Neuronal stem cell (in vitro differentiated cells): ENCODE results near the gene DNAJA3.

Experiments
- DNase-seq: peaks from one replicate; pipeline ENCODE4 v3.0.0-alpha.2; 2013; ENCODE audit warnings: low spot score
- H2AFZ ChIP-seq: one replicate; pipeline ENCODE4 v1.6.1; 2013; ENCODE audit warnings: mild to moderate bottlenecking, low read length, inconsistent platforms
- H2AK5ac ChIP-seq: 2 replicates; pipeline ENCODE4 v1.6.1; 2013; ENCODE audit warnings: low read depth, mild to moderate bottlenecking, inconsistent platforms, low read length, moderate library complexity, mixed read lengths
- H2BK120ac ChIP-seq: 2 replicates; pipeline ENCODE4 v1.6.1; 2013; ENCODE audit warnings: low read depth, mild to moderate bottlenecking, inconsistent platforms, low read length, moderate library complexity, mixed read lengths
- H2BK12ac ChIP-seq: one replicate; pipeline ENCODE4 v1.6.1; 2013; ENCODE audit warnings: low read length, inconsistent platforms
- H2BK15ac ChIP-seq: 2 replicates; pipeline ENCODE4 v1.6.1; 2013; ENCODE audit warnings: mild to moderate bottlenecking, low read length, inconsistent platforms, mixed read lengths
- H2BK5ac ChIP-seq: one replicate; pipeline ENCODE4 v1.6.1; 2013; ENCODE audit warnings: inconsistent platforms, mild to moderate bottlenecking, low read length, moderate library complexity
- H3K14ac ChIP-seq: one replicate; pipeline ENCODE4 v1.6.1; 2013; ENCODE audit warnings: low read length, inconsistent platforms
- H3K18ac ChIP-seq: 2 replicates; pipeline ENCODE4 v1.6.1; 2013; ENCODE audit warnings: low read length, inconsistent platforms
- H3K23ac ChIP-seq: 2 replicates; pipeline ENCODE4 v1.6.1; 2013; ENCODE audit warnings: low read depth, mild to moderate bottlenecking, mixed read lengths, low read length, inconsistent platforms; ENCODE audit not compliant: poor library complexity
- H3K27ac ChIP-seq: replicated peaks from 3 replicates; pipeline ENCODE4 v1.5.1; 2013; ENCODE audit warnings: low read length, inconsistent platforms
- H3K27me3 ChIP-seq, 3 experiments: 2 replicates each; pipeline ENCODE4 v1.6.1; 2013; ENCODE audit warnings: low read length in 3 of 3, mild to moderate bottlenecking in 2 of 3, inconsistent platforms in 1 of 3, low read depth in 1 of 3, mixed read lengths in 1 of 3, moderate library complexity in 1 of 3; ENCODE audit not compliant: control insufficient read depth in 3 of 3, insufficient read depth in 3 of 3
- H3K36me3 ChIP-seq, 2 donors: replicated peaks in 1 of 2; 2 replicates each; pipeline ENCODE4 v1.6.1; 2013; ENCODE audit warnings: low read length in 2 of 2; ENCODE audit not compliant: control insufficient read depth in 2 of 2, insufficient read depth in 2 of 2
- H3K4ac ChIP-seq: 2 replicates; pipeline ENCODE4 v1.6.1; 2013; ENCODE audit warnings: inconsistent platforms, mild to moderate bottlenecking, low read length, moderate library complexity
- H3K4me1 ChIP-seq, 2 donors: 1 replicate in 1 of 2; 2 replicates in 1 of 2; pipeline ENCODE4 v1.6.1; 2013; ENCODE audit warnings: low read length in 2 of 2, low read depth in 1 of 2; ENCODE audit not compliant: control insufficient read depth in 2 of 2, insufficient read depth in 1 of 2
- H3K4me2 ChIP-seq: one replicate; pipeline ENCODE4 v1.6.1; 2013; ENCODE audit warnings: mild to moderate bottlenecking, low read length, inconsistent platforms; ENCODE audit not compliant: insufficient read depth, poor library complexity, severe bottlenecking
- H3K4me3 ChIP-seq, 2 donors: 2 replicates each; pipeline ENCODE4 v1.5.1; 2013; ENCODE audit warnings: low read length in 2 of 2, mild to moderate bottlenecking in 2 of 2, inconsistent platforms in 1 of 2, moderate library complexity in 1 of 2
- H3K79me1 ChIP-seq: one replicate; pipeline ENCODE4 v1.6.1; 2013; ENCODE audit warnings: low read depth, mild to moderate bottlenecking, inconsistent platforms, low read length, moderate library complexity
- H3K9ac ChIP-seq: one replicate; pipeline ENCODE4 v1.6.1; 2013; ENCODE audit warnings: mild to moderate bottlenecking, low read depth, low read length, inconsistent platforms; ENCODE audit not compliant: poor library complexity
- H3K9me3 ChIP-seq, 2 donors: replicated peaks in 1 of 2; 2 replicates each; pipeline versions ENCODE3 to v1.6.1; 2013; ENCODE audit warnings: low read length in 2 of 2, mild to moderate bottlenecking in 2 of 2, inconsistent platforms in 1 of 2, low read depth in 1 of 2, mixed read lengths in 1 of 2, moderate library complexity in 1 of 2; ENCODE audit not compliant: control insufficient read depth in 2 of 2, insufficient read depth in 1 of 2
- H4K8ac ChIP-seq: one replicate; pipeline ENCODE4 v1.6.1; 2013; ENCODE audit warnings: low read depth, mild to moderate bottlenecking, inconsistent platforms, low read length, moderate library complexity
- H4K91ac ChIP-seq: one replicate; pipeline ENCODE4 v1.6.1; 2013; ENCODE audit warnings: low read length, low read depth, mild to moderate bottlenecking, inconsistent platforms; ENCODE audit not compliant: poor library complexity
- WGBS, 2 donors: extraction: QIAGEN DNeasy Blood & Tissue Kit; methylation state at CpG; one replicate each; pipeline ENCODE4 v1.1.7; 2013; ENCODE audit warnings: missing lambda C conversion rate in 2 of 2, mixed read lengths in 1 of 2; ENCODE audit not compliant: insufficient read length in 2 of 2, insufficient replicate concordance in 1 of 2; ENCODE audit errors: extremely low coverage in 2 of 2; 5-methylcytosine and 5-hydroxymethylcytosine counted together

DNAJA3 gene

DNA sequence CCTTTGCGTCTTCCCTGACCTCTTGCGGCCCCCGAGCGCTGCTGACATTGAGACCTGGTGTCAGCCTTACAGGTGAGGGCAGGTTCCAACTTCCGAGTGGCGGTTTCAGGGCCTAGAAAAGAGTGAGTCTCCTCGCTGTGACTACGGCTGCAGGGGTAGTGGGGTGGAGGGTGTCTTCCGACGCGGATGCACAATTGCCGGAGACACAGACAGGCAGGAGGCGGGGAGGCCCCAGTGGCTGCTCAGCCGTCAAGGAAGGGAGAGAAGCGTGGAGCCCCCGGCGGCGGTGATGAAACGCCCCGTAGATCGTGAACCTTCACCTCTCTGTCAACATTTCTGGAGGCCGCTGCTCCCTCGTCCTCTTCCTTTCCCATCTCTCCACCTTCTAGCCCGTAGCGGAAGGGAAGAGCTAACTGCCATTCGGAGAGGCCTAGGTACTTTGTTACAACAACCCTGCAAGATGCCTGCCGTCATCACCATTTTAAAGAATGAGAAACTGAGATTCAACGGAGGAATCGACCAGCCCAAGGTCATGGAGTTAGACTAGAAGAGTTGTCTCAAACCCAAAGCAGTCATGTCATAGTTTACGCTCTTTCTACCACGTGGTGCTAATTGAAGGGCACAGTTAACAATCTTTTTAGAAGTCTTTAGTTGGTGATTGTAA is 485 bp downstream of the DNAJA3 start:
- no peak overlapping the region for H2BK12ac ChIP-seq
- H4K91ac ChIP-seq: no peak overlapping the region
- H3K14ac ChIP-seq: peak overlapping the region; percentile 82
- H3K4me2 ChIP-seq: peak overlapping the region; percentile 97
- peaks cover 3 to 26% of the 10 kb centered on the region in 2 donors for H3K36me3 ChIP-seq
- peak overlapping the region; percentile 97 for H3K9ac ChIP-seq
- H3K4ac ChIP-seq: peak overlapping the region; percentile 84
- peaks cover 11% of the 10 kb centered on the region for H3K79me1 ChIP-seq
- H3K27me3 ChIP-seq: no peaks in the 10 kb centered on the region
- no peak for DNase-seq
- peaks cover 5 to 9% of the 10 kb centered on the region in 2 donors for H3K4me1 ChIP-seq
- H3K23ac ChIP-seq: peak overlapping the region; percentile 99
- peak overlapping the region; percentile 96 for H3K18ac ChIP-seq
- H3K9me3 ChIP-seq: no peaks in the 10 kb centered on the region
- no CpG with 5 or more reads among the region's 31 CpGs for WGBS, 2 donors
- peak overlapping the region; percentile 57 to 98 for H3K4me3 ChIP-seq
- peak overlapping the region; percentile 85 for H2AFZ ChIP-seq
- peak overlapping the region; percentile 88 for H2AK5ac ChIP-seq
- no peak overlapping the region for H4K8ac ChIP-seq
- H2BK5ac ChIP-seq: peak overlapping the region; percentile 75
- H2BK120ac ChIP-seq: peak overlapping the region; percentile 72
- H2BK15ac ChIP-seq: peak overlapping the region; percentile 81
- no peak overlapping the region for H3K27ac ChIP-seq

GRCh38 chr16:4426722-4427372 is 1.2 kb downstream of the DNAJA3 start:
- no peak overlapping the region for H3K27ac ChIP-seq
- no CpG with 5 or more reads among the region's 12 CpGs for WGBS, 2 donors

DNA sequence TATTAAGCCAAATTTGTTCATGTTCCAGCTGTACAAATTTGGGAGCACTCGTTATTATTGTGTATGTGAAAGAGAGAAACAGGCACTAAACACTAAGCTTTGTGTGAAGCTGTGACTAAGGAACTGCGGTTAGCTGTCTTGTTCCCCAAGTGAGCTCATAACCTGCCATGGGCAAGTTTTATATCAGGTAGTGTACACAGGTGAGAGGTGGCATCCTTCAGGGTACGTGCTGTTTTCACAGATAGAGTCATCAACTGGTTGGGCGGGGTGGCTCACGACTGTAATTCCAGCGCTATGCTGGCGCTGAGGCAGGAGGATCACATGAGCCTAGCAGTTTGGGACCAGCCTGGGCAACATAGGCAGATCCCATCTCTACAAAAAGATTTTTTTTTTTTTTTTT is 2.8 kb downstream of the DNAJA3 start:
- Histone ChIP-seq H2AK5ac (no peak overlapping the region), H3K9ac (no peak overlapping the region), H4K91ac (no peak overlapping the region), H2BK120ac (no peak overlapping the region), H4K8ac (peak overlapping the region; percentile 43), H3K4me1 (peaks cover 5 to 9% of the 10 kb centered on the region in 2 donors), H3K79me1 (peaks cover 11% of the 10 kb centered on the region), H3K9me3 (no peaks in the 10 kb centered on the region), H3K36me3 (peaks cover 9 to 41% of the 10 kb centered on the region in 2 donors), H2BK15ac (no peak overlapping the region), H2BK12ac (no peak overlapping the region), H3K23ac (no peak overlapping the region), H3K4ac (no peak overlapping the region), H3K18ac (no peak overlapping the region), H3K4me2 (peak overlapping the region; percentile 11), H2AFZ (no peak overlapping the region), H3K27me3 (no peaks in the 10 kb centered on the region), H3K27ac (no peak overlapping the region), H3K4me3 (no peak overlapping the region), H2BK5ac (no peak overlapping the region), H3K14ac (no peak overlapping the region)
- no peak for DNase-seq
- WGBS, 2 donors: no CpG with 5 or more reads among the region's 7 CpGs

More at GRCh38 chr16:4426722-4427372, 1.2 kb downstream of the DNAJA3 start:
- Histone ChIP-seq H3K18ac (no peak overlapping the region), H2BK120ac (no peak overlapping the region), H3K9ac (no peak overlapping the region), H3K27me3 (no peaks in the 10 kb centered on the region), H3K4ac (no peak overlapping the region), H2AFZ (no peak overlapping the region), H3K4me1 (peaks cover 5 to 9% of the 10 kb centered on the region in 2 donors), H3K36me3 (peaks cover 5 to 31% of the 10 kb centered on the region in 2 donors), H3K4me3 (peak overlapping the region in 1 of 2 donors; percentile 57), H3K9me3 (no peaks in the 10 kb centered on the region), H3K14ac (no peak overlapping the region), H3K79me1 (peaks cover 11% of the 10 kb centered on the region), H2BK12ac (no peak overlapping the region), H4K8ac (no peak overlapping the region), H2AK5ac (no peak overlapping the region), H2BK5ac (no peak overlapping the region), H2BK15ac (no peak overlapping the region), H3K4me2 (peak overlapping the region; percentile 97), H4K91ac (no peak overlapping the region), H3K23ac (no peak overlapping the region)
- DNase-seq: no peak

GRCh38 chr16:4431023-4431422 is 5.4 kb downstream of the DNAJA3 start:
- H4K91ac ChIP-seq: no peak overlapping the region
- H3K9me3 ChIP-seq: no peaks in the 10 kb centered on the region
- H3K9ac ChIP-seq: no peak overlapping the region
- H2BK5ac ChIP-seq: no peak overlapping the region
- no peak overlapping the region for H3K14ac ChIP-seq
- H2AK5ac ChIP-seq: no peak overlapping the region
- H3K23ac ChIP-seq: no peak overlapping the region
- no peak overlapping the region for H3K4me3 ChIP-seq
- no CpG with 5 or more reads among the region's 9 CpGs for WGBS, 2 donors
- no peak for DNase-seq
- no peak overlapping the region for H3K4me2 ChIP-seq
- H2BK120ac ChIP-seq: no peak overlapping the region
- no peak overlapping the region for H2AFZ ChIP-seq
- H2BK12ac ChIP-seq: no peak overlapping the region
- H3K27me3 ChIP-seq: no peaks in the 10 kb centered on the region
- H3K4me1 ChIP-seq: peaks cover 0 to 5% of the 10 kb centered on the region in 2 donors
- no peak overlapping the region for H3K4ac ChIP-seq
- peaks cover 9% of the 10 kb centered on the region for H3K79me1 ChIP-seq
- H3K18ac ChIP-seq: no peak overlapping the region
- no peak overlapping the region for H2BK15ac ChIP-seq
- peaks cover 16 to 65% of the 10 kb centered on the region in 2 donors for H3K36me3 ChIP-seq
- H3K27ac ChIP-seq: no peak overlapping the region
- no peak overlapping the region for H4K8ac ChIP-seq
